T-helper 1 cell treated with Interleukin-12 subunit alpha and Interleukin-12 subunit beta and Interleukin-4 antibody, amounts not matched to agents 30 μg/mL and 1 μg/mL, for 36 hours (primary cell): ENCODE measurements around the gene RAB37.

Source experiments
- H3K27ac Mint-ChIP-seq: one replicate; pipeline ENCODE4 v1.8.0; 2021; ENCODE audit warnings: mild to moderate bottlenecking, mixed read lengths
- H3K27me3 Mint-ChIP-seq: one replicate; pipeline ENCODE4 v1.8.0; 2021; ENCODE audit warnings: low read depth, mixed read lengths
- H3K36me3 Mint-ChIP-seq: one replicate; pipeline ENCODE4 v1.8.0; 2021; ENCODE audit warnings: low read depth, mixed read lengths
- H3K4me1 Mint-ChIP-seq: one replicate; pipeline ENCODE4 v1.8.0; 2021; ENCODE audit warnings: low read depth, mixed read lengths
- H3K4me3 Mint-ChIP-seq: one replicate; pipeline ENCODE4 v1.8.0; 2021; ENCODE audit warnings: mild to moderate bottlenecking, moderate library complexity, mixed read lengths
- H3K9me3 Mint-ChIP-seq: one replicate; pipeline ENCODE4 v1.8.0; 2021; ENCODE audit warnings: mixed read lengths

Gene RAB37

DNA sequence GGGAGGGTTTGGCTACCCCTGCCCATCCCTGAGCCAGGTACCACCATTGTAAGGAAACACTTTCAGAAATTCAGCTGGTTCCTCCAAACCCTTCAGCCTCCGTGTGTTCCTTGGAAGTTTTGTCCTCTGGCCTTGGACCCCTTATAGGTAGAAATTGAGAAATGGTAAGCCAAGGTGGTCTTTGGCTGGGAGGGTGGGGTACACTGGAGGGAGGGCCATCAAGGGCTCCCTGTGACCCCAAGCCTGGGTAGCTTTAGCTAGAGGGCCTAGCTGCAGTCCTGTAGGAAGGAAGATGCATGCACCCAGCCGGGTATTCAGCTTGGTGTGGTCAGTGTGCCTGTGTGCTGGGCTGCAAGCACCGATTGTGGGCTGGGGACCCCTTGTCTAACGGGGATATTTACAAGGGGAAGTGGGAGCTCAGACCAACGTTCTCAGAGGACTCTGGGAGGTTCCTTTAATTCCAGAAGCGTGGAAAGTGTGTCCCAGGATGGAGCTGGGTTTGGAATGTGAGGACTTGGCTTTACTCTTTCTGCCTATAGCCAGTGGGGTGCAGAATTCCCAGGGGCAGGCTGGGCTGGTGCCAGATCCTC is 32.3 kb downstream of the RAB37 start:
- no peaks in the 10 kb centered on the region for H3K27me3 Mint-ChIP-seq
- no peak overlapping the region for H3K4me3 Mint-ChIP-seq
- H3K4me1 Mint-ChIP-seq = peaks cover 28% of the 10 kb centered on the region
- H3K27ac Mint-ChIP-seq = no peak overlapping the region
- no peaks in the 10 kb centered on the region for H3K9me3 Mint-ChIP-seq
- peaks cover 42% of the 10 kb centered on the region for H3K36me3 Mint-ChIP-seq

GRCh38 chr17:74769856-74770497 is 32.9 kb downstream of the RAB37 start:
- peaks cover 42% of the 10 kb centered on the region for H3K36me3 Mint-ChIP-seq
- no peak overlapping the region for H3K4me3 Mint-ChIP-seq
- H3K9me3 Mint-ChIP-seq = no peaks in the 10 kb centered on the region
- H3K4me1 Mint-ChIP-seq = peaks cover 28% of the 10 kb centered on the region
- peak overlapping the region; percentile 63 for H3K27ac Mint-ChIP-seq
- no peaks in the 10 kb centered on the region for H3K27me3 Mint-ChIP-seq

DNA sequence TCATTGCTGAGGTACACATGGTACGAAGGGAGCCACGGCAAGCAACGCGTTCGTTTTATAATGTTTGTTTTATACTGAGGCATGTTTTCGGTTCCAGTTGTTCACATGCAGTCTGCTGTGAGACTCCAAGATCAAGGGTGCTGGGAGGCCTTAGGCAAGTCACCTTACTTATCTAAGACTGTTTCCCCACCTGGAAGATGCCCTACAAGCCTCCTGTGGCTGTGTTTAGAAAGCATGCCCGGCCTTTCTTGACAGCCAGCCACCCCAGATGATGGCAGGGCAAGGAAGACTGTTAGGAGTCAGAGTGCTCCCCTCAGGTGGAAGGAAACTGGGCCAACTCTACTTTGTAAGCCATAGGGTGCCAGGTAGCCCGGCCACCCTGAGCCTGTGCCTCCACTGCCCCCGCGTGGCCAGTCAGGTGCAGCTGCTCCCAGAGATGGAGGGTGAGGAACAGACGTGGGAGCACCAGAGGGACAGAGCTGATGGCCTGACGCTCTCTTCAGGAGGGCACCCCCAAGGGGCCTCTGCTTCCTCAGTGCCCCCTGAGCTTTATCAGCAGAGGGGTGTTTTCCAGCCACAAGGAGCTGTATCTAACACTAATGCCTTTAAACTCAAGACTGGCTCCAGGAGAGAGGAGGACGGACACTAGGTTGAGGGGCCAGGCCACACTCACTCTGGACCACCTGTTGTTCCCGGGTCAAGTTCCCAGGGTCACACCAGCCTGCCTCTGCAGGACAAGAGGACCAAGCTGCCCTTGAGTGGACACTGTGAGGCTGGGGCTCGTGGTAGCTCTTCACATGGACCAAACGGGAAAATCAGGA is 33.7 kb downstream of the RAB37 start:
- H3K9me3 Mint-ChIP-seq = no peaks in the 10 kb centered on the region
- H3K27ac Mint-ChIP-seq = peak overlapping the region; percentile 63
- peaks cover 32% of the 10 kb centered on the region for H3K4me1 Mint-ChIP-seq
- no peaks in the 10 kb centered on the region for H3K27me3 Mint-ChIP-seq
- no peak overlapping the region for H3K4me3 Mint-ChIP-seq
- H3K36me3 Mint-ChIP-seq = peaks cover 41% of the 10 kb centered on the region

DNA sequence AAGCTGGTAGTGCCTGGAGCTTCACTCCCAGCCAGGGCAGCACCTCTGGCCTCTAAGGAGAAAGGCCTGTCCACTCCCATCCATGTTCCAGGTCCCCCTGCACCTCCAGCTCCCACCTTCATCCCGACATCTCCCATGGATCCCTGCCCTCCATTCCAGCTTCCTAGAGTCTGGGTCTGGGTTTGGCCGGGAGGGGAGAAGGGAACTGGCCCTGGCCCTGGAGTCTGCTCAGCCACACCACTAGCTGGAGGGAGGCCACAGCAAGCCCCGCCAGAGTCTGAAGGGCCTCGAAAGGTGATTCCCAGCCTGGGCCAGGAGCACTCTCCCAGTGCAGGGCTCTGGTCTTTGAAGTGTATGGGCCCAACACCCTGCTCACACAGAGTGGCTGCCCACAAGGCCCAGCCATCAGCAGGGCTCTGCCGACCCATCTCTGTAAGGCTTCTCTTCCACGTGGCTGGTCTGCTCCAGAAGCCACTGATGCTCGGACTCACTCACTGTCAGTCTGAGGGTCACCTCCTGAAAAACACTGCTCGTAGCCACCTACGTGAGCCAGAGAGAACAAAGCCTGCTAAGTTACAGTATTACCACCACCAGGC is 34.4 kb downstream of the RAB37 start:
- Mint-ChIP-seq H3K36me3 (peaks cover 42% of the 10 kb centered on the region), H3K4me3 (no peak overlapping the region), H3K4me1 (peaks cover 37% of the 10 kb centered on the region), H3K9me3 (no peaks in the 10 kb centered on the region), H3K27ac (no peak overlapping the region), H3K27me3 (no peaks in the 10 kb centered on the region)

DNA sequence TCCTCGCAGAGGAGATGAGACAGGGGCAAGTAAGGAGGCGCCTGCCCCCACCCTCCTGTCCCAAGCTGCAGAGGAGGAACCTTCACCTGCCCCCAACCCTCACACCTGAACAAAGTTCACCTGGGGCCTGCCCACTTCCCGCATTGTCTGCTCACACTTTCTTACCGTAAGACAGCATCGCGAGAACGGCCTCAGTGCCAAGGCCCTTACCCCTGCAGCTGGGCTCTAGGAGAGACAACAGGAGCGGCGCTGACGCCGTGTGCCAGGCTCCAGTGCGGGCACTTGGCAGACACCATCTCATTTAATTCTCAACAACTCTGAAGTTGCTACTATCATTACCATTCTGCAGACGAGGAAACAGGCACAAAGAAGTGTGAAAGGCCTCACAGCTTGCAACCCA is 35.0 kb downstream of the RAB37 start:
- H3K4me3 Mint-ChIP-seq = no peak overlapping the region
- H3K9me3 Mint-ChIP-seq = no peaks in the 10 kb centered on the region
- H3K4me1 Mint-ChIP-seq = peaks cover 40% of the 10 kb centered on the region
- peaks cover 40% of the 10 kb centered on the region for H3K36me3 Mint-ChIP-seq
- H3K27ac Mint-ChIP-seq = peak overlapping the region; percentile 9
- H3K27me3 Mint-ChIP-seq = no peaks in the 10 kb centered on the region

- no peaks in the 10 kb centered on the region for H3K9me3 Mint-ChIP-seq
- H3K27me3 Mint-ChIP-seq = no peaks in the 10 kb centered on the region
- H3K27ac Mint-ChIP-seq = peak overlapping the region; percentile 50
- peaks cover 40% of the 10 kb centered on the region for H3K36me3 Mint-ChIP-seq
- peaks cover 49% of the 10 kb centered on the region for H3K4me1 Mint-ChIP-seq
- H3K4me3 Mint-ChIP-seq = no peak overlapping the region
Observed at GRCh38 chr17:74773414-74773813, 36.4 kb downstream of the RAB37 start.

- H3K27ac Mint-ChIP-seq = peak overlapping the region; percentile 50
- peaks cover 50% of the 10 kb centered on the region for H3K4me1 Mint-ChIP-seq
- H3K36me3 Mint-ChIP-seq = peaks cover 35% of the 10 kb centered on the region
Observed at GRCh38 chr17:74773871-74774286, 36.8 kb downstream of the RAB37 start.

GRCh38 chr17:74775409-74776043 is 38.5 kb downstream of the RAB37 start:
- Mint-ChIP-seq H3K4me3 (peak overlapping the region; percentile 99), H3K27me3 (no peaks in the 10 kb centered on the region), H3K9me3 (no peaks in the 10 kb centered on the region), H3K27ac (peak overlapping the region; percentile 93), H3K4me1 (peaks cover 60% of the 10 kb centered on the region), H3K36me3 (peaks cover 28% of the 10 kb centered on the region)

More at GRCh38 chr17:74773871-74774286, 36.8 kb downstream of the RAB37 start:
- Mint-ChIP-seq H3K9me3 (no peaks in the 10 kb centered on the region), H3K27me3 (no peaks in the 10 kb centered on the region), H3K4me3 (peak overlapping the region; percentile 65)

DNA sequence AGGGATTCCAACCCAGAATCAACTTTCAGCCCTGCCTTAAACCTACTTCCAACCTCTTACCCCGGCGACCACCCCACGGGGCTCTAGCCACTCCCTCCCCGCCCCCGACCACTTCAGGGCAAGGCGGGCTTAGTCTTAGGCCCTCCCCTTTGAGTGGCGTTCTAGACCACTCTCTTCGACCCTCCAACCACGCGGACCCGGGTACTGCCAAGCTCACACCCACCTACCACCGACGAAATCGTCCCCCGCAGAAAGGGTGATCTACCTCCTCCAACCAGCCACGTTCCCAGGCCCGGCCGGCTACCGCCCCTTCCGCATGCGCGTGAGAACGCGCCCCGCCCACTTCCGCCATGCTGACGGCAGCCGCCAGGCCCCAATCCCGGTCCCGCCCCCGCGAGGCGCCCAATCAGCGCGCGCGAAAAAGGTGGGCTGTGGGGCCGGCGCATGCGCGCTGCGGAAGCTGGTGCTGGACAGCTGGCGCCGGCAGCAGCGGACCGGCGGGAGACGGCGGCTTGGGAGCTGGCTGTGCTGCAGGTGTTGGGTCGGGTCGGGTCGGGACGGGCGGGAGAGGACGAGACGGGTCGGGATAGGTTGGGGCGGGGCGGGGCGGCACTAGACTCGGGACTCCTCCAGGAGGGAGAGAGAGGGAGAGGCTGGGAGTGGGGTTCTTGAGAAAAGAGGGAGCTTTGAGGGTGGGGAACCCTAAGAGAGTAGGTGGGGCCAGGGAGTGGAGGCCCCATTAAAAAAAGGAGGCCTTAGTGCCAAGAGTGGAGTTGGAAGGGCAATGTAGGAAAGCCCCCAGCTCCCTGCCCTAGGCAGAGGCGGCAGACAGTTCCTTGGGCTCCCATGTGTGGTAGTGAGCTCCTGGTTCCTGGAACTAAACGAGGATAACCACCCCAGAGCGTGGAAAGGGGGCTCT is 39.2 kb downstream of the RAB37 start, which contains the start of gene NAT9:
Gene NAT9, minus strand, starts transcription at position 302 of the 919 bp plus-strand sequence. CDS start 647 bp downstream, outside the sequence.
- Mint-ChIP-seq H3K9me3 (no peaks in the 10 kb centered on the region), H3K36me3 (peaks cover 23% of the 10 kb centered on the region), H3K27ac (peak within 1 kb of the TSS; percentile 93), H3K4me3 (peak within 1 kb of the TSS; percentile 99), H3K27me3 (no peaks in the 10 kb centered on the region), H3K4me1 (peaks cover 60% of the 10 kb centered on the region)

DNA sequence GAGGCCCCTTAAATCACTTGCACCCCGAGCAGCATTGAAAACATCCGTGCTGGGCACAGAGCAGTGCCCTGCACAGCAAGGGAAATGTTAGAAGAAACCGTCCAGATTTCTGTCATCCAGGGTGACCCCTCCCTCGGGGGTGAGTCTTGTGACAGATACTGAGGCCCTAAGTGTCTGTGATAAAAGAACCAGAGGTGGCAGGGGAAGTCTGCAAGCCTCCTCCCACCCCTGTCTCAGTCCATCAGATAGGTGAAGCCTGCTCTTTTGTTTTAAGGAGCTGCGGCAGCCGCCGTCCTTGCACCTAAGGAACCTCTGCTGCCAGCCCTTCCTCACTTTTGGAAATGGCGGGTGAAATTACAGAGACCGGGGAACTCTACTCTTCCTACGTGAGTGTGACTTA is 39.9 kb downstream of the RAB37 start:
- H3K27me3 Mint-ChIP-seq = no peaks in the 10 kb centered on the region
- H3K4me3 Mint-ChIP-seq = peak overlapping the region; percentile 99
- peaks cover 67% of the 10 kb centered on the region for H3K4me1 Mint-ChIP-seq
- peaks cover 25% of the 10 kb centered on the region for H3K36me3 Mint-ChIP-seq
- H3K27ac Mint-ChIP-seq = peak overlapping the region; percentile 34
- no peaks in the 10 kb centered on the region for H3K9me3 Mint-ChIP-seq

DNA sequence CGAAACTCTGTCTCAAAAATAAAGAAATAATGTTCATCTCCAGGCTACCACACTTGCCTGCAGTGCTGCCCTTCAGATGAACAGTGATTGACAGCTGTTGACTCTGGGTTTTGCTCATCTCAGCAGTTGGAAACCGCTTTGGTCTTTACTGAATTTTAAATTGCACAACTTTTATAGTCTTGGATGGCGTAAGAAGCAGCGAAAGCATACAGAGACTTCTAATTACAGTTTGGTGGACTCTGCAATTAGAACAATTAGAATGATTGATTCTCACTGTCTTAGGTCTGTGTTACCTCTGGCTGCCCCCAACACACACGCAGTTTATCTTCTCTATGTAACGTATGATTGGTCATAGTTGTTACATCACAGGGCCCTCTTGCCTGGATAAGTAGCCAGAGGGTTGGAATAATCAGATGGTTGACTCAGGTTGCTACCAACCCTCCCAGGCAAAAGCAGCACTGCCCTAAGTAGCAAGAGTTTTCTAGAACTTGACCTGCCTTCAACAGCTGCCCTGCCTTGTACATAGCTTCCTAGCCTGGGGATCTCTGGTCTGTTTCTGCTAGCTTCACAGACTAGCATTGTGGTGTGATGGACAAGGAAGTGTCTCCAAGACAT is 41.0 kb downstream of the RAB37 start:
- H3K9me3 Mint-ChIP-seq = no peaks in the 10 kb centered on the region
- peaks cover 66% of the 10 kb centered on the region for H3K4me1 Mint-ChIP-seq
- peaks cover 20% of the 10 kb centered on the region for H3K36me3 Mint-ChIP-seq
- H3K4me3 Mint-ChIP-seq = peak overlapping the region; percentile 34
- H3K27me3 Mint-ChIP-seq = no peaks in the 10 kb centered on the region
- H3K27ac Mint-ChIP-seq = peak overlapping the region; percentile 55

DNA sequence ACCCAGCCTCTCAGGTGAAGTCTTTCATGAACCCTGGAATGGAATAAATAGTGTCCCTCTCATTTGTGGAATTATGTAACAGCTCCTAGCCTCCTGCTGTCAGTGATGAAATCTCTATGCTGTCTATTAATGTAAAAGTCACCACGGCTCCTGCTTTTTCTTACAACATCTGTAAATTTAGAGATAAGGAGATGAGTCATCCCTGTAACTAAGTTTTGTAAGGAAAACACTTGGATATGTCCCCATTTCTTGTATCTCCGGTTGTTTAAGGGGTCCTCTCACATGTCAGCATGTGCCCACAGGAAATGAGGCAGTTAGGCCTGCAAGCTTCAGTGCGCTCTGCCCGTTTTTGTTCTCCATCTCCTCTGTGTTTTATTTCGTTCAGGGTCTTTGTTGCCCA is 41.9 kb downstream of the RAB37 start:
- no peaks in the 10 kb centered on the region for H3K27me3 Mint-ChIP-seq
- no peaks in the 10 kb centered on the region for H3K9me3 Mint-ChIP-seq
- H3K4me3 Mint-ChIP-seq = peak overlapping the region; percentile 26
- H3K4me1 Mint-ChIP-seq = peaks cover 62% of the 10 kb centered on the region
- H3K27ac Mint-ChIP-seq = peak overlapping the region; percentile 98
- peaks cover 17% of the 10 kb centered on the region for H3K36me3 Mint-ChIP-seq

GRCh38 chr17:74779501-74779900 is 42.4 kb downstream of the RAB37 start:
- Mint-ChIP-seq H3K27ac (peak overlapping the region; percentile 98), H3K4me1 (peaks cover 65% of the 10 kb centered on the region), H3K9me3 (no peaks in the 10 kb centered on the region), H3K4me3 (peak overlapping the region; percentile 81), H3K27me3 (no peaks in the 10 kb centered on the region), H3K36me3 (peaks cover 18% of the 10 kb centered on the region)
